Measurements from ENCODE around the gene SERPINB1.
A peak's percentile ranks its signal among the peaks of the same experiment; 100 is the strongest.

SERPINB1 gene

GRCh38 chr6:2845880-2846208, 4.2 kb upstream of the SERPINB1 start:
- no peaks in the 10 kb centered on the region for H3K36me3 ChIP-seq (ENCODE audit: insufficient read depth, low read length)
- H3K27ac ChIP-seq (ENCODE audit: low read depth, low read length): no peak overlapping the region
- H2AFZ ChIP-seq (ENCODE audit: low read length, unreplicated experiment): peak overlapping the region; percentile 39
- H3K27me3 ChIP-seq (ENCODE audit: insufficient read depth, low read length): no peaks in the 10 kb centered on the region
- peaks cover 19% of the 10 kb centered on the region for H3K4me1 ChIP-seq (ENCODE audit: control insufficient read depth, insufficient read depth, low read length, unreplicated experiment)
- no peak overlapping the region for H3K4me3 ChIP-seq (ENCODE audit: low read depth, low read length)
- no peaks in the 10 kb centered on the region for H3K79me2 ChIP-seq (ENCODE audit: control insufficient read depth, insufficient read depth, low read length, unreplicated experiment)

DNA sequence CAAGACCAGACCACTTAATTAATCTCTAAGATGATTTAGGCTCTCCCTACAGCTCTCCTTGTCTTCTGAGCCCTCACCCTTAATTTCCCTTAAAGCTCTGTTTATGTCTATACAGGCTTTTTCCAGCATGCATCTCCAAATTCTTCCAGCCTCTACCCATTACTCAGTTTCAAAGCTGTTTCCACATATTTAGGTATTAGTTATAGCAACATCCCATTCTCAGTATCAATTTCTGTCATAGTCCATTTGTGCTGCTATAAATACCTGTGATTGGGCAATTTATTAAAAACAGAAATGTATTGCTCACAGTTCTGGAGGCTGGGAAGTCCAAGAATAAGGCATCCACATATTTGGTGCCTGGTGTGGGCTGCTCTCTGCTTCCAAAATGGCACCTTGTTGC, 2.3 kb upstream of the SERPINB1 start:
- Histone ChIP-seq H3K4me1 (ENCODE audit: control insufficient read depth, insufficient read depth, low read length, unreplicated experiment) (peaks cover 33% of the 10 kb centered on the region), H3K4me3 (ENCODE audit: low read depth, low read length) (no peak overlapping the region), H3K36me3 (ENCODE audit: insufficient read depth, low read length) (no peaks in the 10 kb centered on the region), H2AFZ (ENCODE audit: low read length, unreplicated experiment) (no peak overlapping the region), H3K27me3 (ENCODE audit: insufficient read depth, low read length) (no peaks in the 10 kb centered on the region), H3K27ac (ENCODE audit: low read depth, low read length) (no peak overlapping the region), H3K79me2 (ENCODE audit: control insufficient read depth, insufficient read depth, low read length, unreplicated experiment) (peaks cover 14% of the 10 kb centered on the region)

GRCh38 chr6:2843138-2843740, 1.6 kb upstream of the SERPINB1 start:
- Histone ChIP-seq H2AFZ (ENCODE audit: low read length, unreplicated experiment) (no peak overlapping the region), H3K36me3 (ENCODE audit: insufficient read depth, low read length) (peaks cover 3% of the 10 kb centered on the region), H3K79me2 (ENCODE audit: control insufficient read depth, insufficient read depth, low read length, unreplicated experiment) (peaks cover 14% of the 10 kb centered on the region), H3K27ac (ENCODE audit: low read depth, low read length) (no peak overlapping the region), H3K4me1 (ENCODE audit: control insufficient read depth, insufficient read depth, low read length, unreplicated experiment) (peaks cover 40% of the 10 kb centered on the region), H3K4me3 (ENCODE audit: low read depth, low read length) (no peak overlapping the region), H3K27me3 (ENCODE audit: insufficient read depth, low read length) (no peaks in the 10 kb centered on the region)

DNA sequence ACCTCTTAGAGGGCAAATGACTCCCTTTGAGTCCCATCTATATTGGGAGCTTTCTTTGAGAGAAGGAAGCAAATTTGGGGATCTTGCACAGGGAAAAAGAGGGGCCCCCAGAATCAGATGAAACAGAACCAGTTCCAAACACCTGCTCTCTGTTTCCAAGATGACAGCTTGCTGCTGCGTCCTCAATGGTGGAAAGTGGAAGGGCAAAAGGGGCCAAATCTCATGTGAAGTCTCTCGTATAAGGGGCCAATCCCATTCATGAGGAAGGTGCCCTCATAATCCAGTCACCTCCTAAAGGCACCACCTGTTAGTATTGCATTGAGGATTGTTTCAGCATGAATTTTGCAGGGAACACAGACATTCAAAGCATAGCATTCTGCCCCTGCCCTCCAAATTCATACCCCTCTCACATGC, 483 bp upstream of the SERPINB1 start:
- Histone ChIP-seq H3K4me1 (ENCODE audit: control insufficient read depth, insufficient read depth, low read length, unreplicated experiment) (peaks cover 42% of the 10 kb centered on the region), H3K36me3 (ENCODE audit: insufficient read depth, low read length) (peaks cover 11% of the 10 kb centered on the region), H3K4me3 (ENCODE audit: low read depth, low read length) (peak overlapping the region; percentile 86), H3K79me2 (ENCODE audit: control insufficient read depth, insufficient read depth, low read length, unreplicated experiment) (peaks cover 14% of the 10 kb centered on the region), H2AFZ (ENCODE audit: low read length, unreplicated experiment) (peak overlapping the region; percentile 69), H3K27me3 (ENCODE audit: insufficient read depth, low read length) (no peaks in the 10 kb centered on the region), H3K27ac (ENCODE audit: low read depth, low read length) (peak overlapping the region; percentile 84)

GRCh38 chr6:2840749-2841061, 958 bp downstream of the SERPINB1 start:
- Histone ChIP-seq H3K79me2 (ENCODE audit: control insufficient read depth, insufficient read depth, low read length, unreplicated experiment) (peaks cover 14% of the 10 kb centered on the region), H3K36me3 (ENCODE audit: insufficient read depth, low read length) (peaks cover 15% of the 10 kb centered on the region), H3K27me3 (ENCODE audit: insufficient read depth, low read length) (no peaks in the 10 kb centered on the region), H2AFZ (ENCODE audit: low read length, unreplicated experiment) (no peak overlapping the region), H3K4me3 (ENCODE audit: low read depth, low read length) (peak overlapping the region; percentile 86), H3K27ac (ENCODE audit: low read depth, low read length) (peak overlapping the region; percentile 84), H3K4me1 (ENCODE audit: control insufficient read depth, insufficient read depth, low read length, unreplicated experiment) (peaks cover 37% of the 10 kb centered on the region)

DNA sequence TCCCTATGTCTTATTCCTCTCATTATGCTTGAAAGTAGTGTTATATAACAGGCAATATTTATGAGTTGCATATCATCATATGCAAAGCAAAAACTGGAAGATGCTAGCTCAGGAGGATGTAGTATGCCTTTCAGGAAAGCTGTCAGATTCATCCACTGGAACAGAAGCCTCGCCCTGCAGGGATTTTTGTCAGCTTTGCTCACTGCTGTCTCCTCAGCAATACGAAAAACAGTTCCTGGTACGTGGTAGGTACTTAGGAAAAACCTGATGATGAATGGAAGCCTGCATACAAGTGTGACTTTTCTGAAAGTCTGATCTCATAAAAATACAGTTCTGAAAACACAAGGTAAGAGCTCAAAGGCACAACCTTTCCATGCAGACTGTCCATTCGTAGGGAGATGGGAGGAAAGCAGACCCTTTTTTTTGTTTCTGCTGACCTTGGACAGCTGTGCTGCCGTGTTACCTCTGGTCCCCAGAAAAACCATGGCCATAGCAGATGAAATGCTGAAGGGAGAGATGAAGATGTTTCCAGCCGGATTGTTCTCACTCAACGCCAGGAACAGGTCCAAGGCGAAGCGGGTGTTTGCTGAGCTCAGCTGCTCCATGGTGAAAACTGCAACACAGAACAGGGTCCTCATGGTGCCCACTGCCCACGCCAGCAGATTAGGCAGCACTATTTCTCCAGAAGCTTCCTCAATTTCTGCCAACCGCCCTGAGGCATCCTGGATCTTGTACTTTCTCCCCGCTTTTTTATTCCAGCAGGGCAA, 1.5 kb downstream of the SERPINB1 start:
- Histone ChIP-seq H3K36me3 (ENCODE audit: insufficient read depth, low read length) (peaks cover 20% of the 10 kb centered on the region), H3K79me2 (ENCODE audit: control insufficient read depth, insufficient read depth, low read length, unreplicated experiment) (peaks cover 14% of the 10 kb centered on the region), H2AFZ (ENCODE audit: low read length, unreplicated experiment) (no peak overlapping the region), H3K4me3 (ENCODE audit: low read depth, low read length) (peak overlapping the region; percentile 86), H3K4me1 (ENCODE audit: control insufficient read depth, insufficient read depth, low read length, unreplicated experiment) (peaks cover 37% of the 10 kb centered on the region), H3K27ac (ENCODE audit: low read depth, low read length) (peak overlapping the region; percentile 84), H3K27me3 (ENCODE audit: insufficient read depth, low read length) (no peaks in the 10 kb centered on the region)

DNA sequence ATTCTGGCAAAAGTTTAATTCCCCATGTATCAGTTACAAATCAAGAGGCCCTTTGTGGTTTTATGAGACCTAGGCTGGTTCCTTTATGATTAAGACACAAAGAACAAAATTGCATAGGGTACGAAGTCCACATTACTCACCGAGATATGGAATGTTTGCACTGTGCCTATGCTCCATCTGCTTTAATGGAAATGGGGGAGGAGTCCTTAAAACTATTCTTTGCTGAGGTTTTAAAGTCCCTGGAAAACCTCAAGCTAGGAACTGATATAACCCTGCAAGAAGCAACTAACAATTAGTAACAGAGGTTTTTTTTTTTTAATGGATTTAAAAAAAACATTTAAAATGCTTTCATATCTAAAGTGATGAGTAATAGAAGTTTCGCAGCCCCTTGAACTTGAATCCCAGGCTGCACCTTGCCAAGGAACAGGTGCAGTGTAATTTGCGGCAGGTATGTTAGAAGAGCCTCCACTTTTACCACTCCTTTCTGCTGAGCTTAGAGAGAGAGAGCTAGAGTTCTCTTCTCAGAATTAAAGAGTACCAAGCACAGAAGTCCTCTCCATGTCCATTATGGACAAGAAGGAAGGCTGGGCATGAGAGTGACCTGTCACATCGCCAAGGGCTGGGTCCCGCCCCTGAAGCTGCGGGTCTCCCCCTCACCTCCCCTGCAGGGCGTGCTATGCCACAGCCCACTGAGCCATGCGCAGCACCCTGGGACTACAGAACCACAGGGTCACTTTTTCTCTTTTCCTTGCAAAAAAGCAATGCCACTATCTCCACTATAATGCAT, 2.3 kb downstream of the SERPINB1 start:
- peaks cover 37% of the 10 kb centered on the region for H3K4me1 ChIP-seq (ENCODE audit: control insufficient read depth, insufficient read depth, low read length, unreplicated experiment)
- H2AFZ ChIP-seq (ENCODE audit: low read length, unreplicated experiment): no peak overlapping the region
- peaks cover 20% of the 10 kb centered on the region for H3K36me3 ChIP-seq (ENCODE audit: insufficient read depth, low read length)
- H3K27me3 ChIP-seq (ENCODE audit: insufficient read depth, low read length): no peaks in the 10 kb centered on the region
- H3K27ac ChIP-seq (ENCODE audit: low read depth, low read length): 0 out of 2 replicates have a peak overlapping the region, but pooled peaks have one; percentile 26
- peaks cover 14% of the 10 kb centered on the region for H3K79me2 ChIP-seq (ENCODE audit: control insufficient read depth, insufficient read depth, low read length, unreplicated experiment)
- peak overlapping the region; percentile 86 for H3K4me3 ChIP-seq (ENCODE audit: low read depth, low read length)

DNA sequence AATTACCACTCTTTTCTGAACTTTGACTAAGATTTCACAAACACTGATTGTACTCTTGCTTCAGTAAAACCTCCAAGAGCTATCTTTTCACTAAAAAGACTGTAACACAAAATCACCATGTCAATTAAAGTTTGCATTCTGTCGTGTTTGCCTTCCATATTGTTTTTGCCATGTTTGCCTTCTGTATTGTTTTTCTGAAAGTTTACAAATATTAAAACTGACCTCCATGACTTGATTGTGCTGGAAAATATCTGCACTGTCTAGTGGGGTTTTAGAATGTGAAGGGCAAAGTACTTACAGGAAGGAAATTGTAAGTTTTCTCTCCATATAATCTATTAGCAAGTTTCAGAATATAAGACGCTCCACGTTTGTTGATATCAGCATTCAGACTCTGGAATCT, 3.4 kb downstream of the SERPINB1 start:
- peaks cover 14% of the 10 kb centered on the region for H3K79me2 ChIP-seq (ENCODE audit: control insufficient read depth, insufficient read depth, low read length, unreplicated experiment)
- peaks cover 31% of the 10 kb centered on the region for H3K4me1 ChIP-seq (ENCODE audit: control insufficient read depth, insufficient read depth, low read length, unreplicated experiment)
- peaks cover 25% of the 10 kb centered on the region for H3K36me3 ChIP-seq (ENCODE audit: insufficient read depth, low read length)
- H3K27ac ChIP-seq (ENCODE audit: low read depth, low read length): no peak overlapping the region
- no peak overlapping the region for H3K4me3 ChIP-seq (ENCODE audit: low read depth, low read length)
- H3K27me3 ChIP-seq (ENCODE audit: insufficient read depth, low read length): no peaks in the 10 kb centered on the region
- H2AFZ ChIP-seq (ENCODE audit: low read length, unreplicated experiment): no peak overlapping the region

DNA sequence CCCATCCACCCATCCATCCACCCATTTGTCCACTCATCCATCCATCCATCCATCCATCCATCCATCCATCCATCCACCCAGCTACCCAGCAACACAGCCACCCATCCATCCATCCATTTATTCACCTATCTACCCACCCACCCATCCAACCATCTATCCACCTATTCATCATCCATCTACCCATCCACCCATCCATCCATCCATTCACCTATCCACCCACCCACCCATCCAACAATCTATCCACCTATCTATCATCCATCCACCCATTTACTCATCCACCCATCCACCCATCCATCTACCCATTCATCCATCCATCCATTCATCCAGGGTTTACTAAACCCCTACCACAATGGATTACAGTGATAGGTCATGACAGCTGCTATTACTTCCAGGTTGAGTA, 7.4 kb downstream of the SERPINB1 start:
- Histone ChIP-seq H3K4me1 (ENCODE audit: control insufficient read depth, insufficient read depth, low read length, unreplicated experiment) (peaks cover 10% of the 10 kb centered on the region), H3K27ac (ENCODE audit: low read depth, low read length) (no peak overlapping the region), H2AFZ (ENCODE audit: low read length, unreplicated experiment) (no peak overlapping the region), H3K27me3 (ENCODE audit: insufficient read depth, low read length) (no peaks in the 10 kb centered on the region), H3K79me2 (ENCODE audit: control insufficient read depth, insufficient read depth, low read length, unreplicated experiment) (no peaks in the 10 kb centered on the region), H3K36me3 (ENCODE audit: insufficient read depth, low read length) (peaks cover 34% of the 10 kb centered on the region), H3K4me3 (ENCODE audit: low read depth, low read length) (no peak overlapping the region)

DNA sequence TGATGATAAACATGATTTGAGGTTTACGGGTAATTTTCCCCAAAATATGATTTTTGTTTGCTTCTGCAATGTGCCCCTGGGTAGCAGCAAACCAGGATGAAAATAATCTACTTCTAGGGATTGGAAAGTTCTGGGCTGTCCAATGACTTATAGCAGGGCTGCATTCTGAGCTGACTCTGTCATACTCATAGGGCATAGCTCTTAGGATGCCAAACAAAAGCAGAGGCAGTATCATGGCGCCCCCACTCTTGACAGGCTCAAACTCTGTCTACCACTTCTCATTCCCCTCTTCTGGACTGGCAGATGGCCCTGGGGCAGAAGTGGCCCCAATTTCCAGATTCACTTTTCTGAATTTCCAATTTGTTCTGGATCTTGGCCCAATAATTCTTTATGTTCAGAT, 10.3 kb downstream of the SERPINB1 start:
- Histone ChIP-seq H2AFZ (ENCODE audit: low read length, unreplicated experiment) (no peak overlapping the region), H3K27me3 (ENCODE audit: insufficient read depth, low read length) (no peaks in the 10 kb centered on the region), H3K79me2 (ENCODE audit: control insufficient read depth, insufficient read depth, low read length, unreplicated experiment) (no peaks in the 10 kb centered on the region), H3K4me3 (ENCODE audit: low read depth, low read length) (no peak overlapping the region), H3K4me1 (ENCODE audit: control insufficient read depth, insufficient read depth, low read length, unreplicated experiment) (no peaks in the 10 kb centered on the region), H3K36me3 (ENCODE audit: insufficient read depth, low read length) (peaks cover 23% of the 10 kb centered on the region), H3K27ac (ENCODE audit: low read depth, low read length) (no peak overlapping the region)

Data from ACC112 (cell line).